ENCODE measurements around the gene AKAP4. TPM values are rescaled to one million over a fixed set of nuclear protein-coding genes. Genes with fewer than 3 reads are reported as not detected.

Gene AKAP4
- total and polyA plus RNA-seq, 10 of the 15 experiments (the other 5 are each of a cell fraction or from before 2014, with no cell fraction given), result not detected

DNA sequence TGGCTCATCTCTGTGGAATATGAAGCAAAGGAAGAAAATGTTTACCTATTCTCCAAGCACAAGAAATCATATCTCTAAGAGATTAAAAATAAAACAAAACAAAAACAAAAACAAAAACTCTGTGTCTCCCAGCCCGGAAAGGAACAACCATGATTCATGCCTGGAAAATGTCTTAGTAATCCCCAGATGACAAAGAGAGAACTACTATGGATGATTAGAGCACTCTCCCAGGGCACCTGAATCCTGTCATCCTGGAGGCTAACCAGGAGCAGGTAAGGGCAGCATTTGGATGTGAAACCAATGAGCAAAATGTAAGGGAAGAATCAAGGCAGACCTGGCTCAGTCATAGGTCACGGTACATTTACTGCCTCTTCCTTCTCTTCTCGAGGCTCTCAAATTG lies 1.7 kb upstream of the AKAP4 start (continued):
- TF ChIP-seq, protein P1, sequence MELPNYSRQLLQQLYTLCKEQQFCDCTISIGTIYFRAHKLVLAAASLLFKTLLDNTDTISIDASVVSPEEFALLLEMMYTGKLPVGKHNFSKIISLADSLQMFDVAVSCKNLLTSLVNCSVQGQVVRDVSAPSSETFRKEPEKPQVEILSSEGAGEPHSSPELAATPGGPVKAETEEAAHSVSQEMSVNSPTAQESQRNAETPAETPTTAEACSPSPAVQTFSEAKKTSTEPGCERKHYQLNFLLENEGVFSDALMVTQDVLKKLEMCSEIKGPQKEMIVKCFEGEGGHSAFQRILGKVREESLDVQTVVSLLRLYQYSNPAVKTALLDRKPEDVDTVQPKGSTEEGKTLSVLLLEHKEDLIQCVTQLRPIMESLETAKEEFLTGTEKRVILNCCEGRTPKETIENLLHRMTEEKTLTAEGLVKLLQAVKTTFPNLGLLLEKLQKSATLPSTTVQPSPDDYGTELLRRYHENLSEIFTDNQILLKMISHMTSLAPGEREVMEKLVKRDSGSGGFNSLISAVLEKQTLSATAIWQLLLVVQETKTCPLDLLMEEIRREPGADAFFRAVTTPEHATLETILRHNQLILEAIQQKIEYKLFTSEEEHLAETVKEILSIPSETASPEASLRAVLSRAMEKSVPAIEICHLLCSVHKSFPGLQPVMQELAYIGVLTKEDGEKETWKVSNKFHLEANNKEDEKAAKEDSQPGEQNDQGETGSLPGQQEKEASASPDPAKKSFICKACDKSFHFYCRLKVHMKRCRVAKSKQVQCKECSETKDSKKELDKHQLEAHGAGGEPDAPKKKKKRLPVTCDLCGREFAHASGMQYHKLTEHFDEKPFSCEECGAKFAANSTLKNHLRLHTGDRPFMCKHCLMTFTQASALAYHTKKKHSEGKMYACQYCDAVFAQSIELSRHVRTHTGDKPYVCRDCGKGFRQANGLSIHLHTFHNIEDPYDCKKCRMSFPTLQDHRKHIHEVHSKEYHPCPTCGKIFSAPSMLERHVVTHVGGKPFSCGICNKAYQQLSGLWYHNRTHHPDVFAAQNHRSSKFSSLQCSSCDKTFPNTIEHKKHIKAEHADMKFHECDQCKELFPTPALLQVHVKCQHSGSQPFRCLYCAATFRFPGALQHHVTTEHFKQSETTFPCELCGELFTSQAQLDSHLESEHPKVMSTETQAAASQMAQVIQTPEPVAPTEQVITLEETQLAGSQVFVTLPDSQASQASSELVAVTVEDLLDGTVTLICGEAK (IDR thresholded peaks at IDR 0.05; ENCODE audit: borderline replicate concordance), result no peak
- TF ChIP-seq ATF7 (IDR thresholded peaks at IDR 0.05; ENCODE audit: low read depth), result no peak

DNA sequence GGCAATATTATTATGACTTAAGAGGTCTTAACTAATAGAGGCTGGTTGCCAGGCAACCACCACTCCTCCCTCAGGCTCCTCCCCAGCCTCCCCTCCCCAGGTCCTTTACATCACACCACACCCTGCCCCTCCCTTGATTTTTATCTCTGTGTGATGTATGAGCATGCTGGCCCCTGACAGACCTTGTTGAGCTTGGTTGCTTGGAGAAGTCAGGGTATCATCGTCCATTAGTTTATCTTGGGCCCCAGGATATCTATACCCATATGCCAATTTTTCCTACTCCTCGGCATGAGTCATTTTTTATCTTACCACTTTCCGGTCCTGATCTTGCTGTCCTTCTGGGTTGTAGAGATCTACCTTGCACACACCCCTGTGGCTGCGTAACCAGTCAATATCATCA lies 2.5 kb downstream of the AKAP4 start:
- CTCF ChIA-PET, result interaction anchor here (1.0 kb wide), 1 partner anchor 58 kb away, joined by 3 read pairs; no protein-coding TSS in a partner anchor
- no peaks in the 10 kb centered on the region for H4K20me1 ChIP-seq (ENCODE audit: control insufficient read depth, insufficient read depth)
- no peak for DNase-seq (ENCODE audit: low read depth, low spot score)
- WGBS (ENCODE audit: insufficient coverage, insufficient replicate concordance, low lambda C conversion rate, missing lambda C conversion rate), result 55% methylated on average over 4 of the region's 4 CpGs
- no peaks in the 10 kb centered on the region for H3K36me3 ChIP-seq (ENCODE audit: control insufficient read depth in 2 of 2, insufficient read depth in 2 of 2, low read length in 1 of 2)
- in situ Hi-C loops (cut with MboI) (no loop called here), intact Hi-C loops (cut with micrococcal nuclease; ENCODE audit: unreplicated experiment) (no loop called here)
- no peaks in the 10 kb centered on the region for H3K27me3 ChIP-seq (replicated peaks in 1 of 2; ENCODE audit: control insufficient read depth in 2 of 2, insufficient read depth in 2 of 2, low read length in 1 of 2)
- POLR2A ChIA-PET, result no interaction called here
- no peak for FAIRE-seq
- H2AFZ ChIP-seq (ENCODE audit: control insufficient read depth, low read depth, low read length), result no peak overlapping the region
- no peaks in the 10 kb centered on the region for H3K9me3 ChIP-seq (replicated peaks; ENCODE audit: control insufficient read depth, insufficient read depth, low read length)
- RAD21 ChIA-PET (ENCODE audit: unreplicated experiment), result no interaction called here
- H3K4me3 ChIP-seq, result no peak overlapping the region
- no peak overlapping the region for H3K4me2 ChIP-seq (ENCODE audit: control insufficient read depth, insufficient read depth)
- H3K4me1 ChIP-seq (ENCODE audit: control insufficient read depth, insufficient read depth, low read length), result no peaks in the 10 kb centered on the region
- ATAC-seq, result no peak
- SMC1A ChIA-PET (ENCODE audit: uncharacterized antibody, unreplicated experiment), result no interaction called here
- no TSS peak for BruUV-seq (replicated peaks)
- no peaks in the 10 kb centered on the region for H3K79me2 ChIP-seq (ENCODE audit: control insufficient read depth, insufficient read depth, low read length)
- no peak overlapping the region for H3K9ac ChIP-seq (ENCODE audit: control insufficient read depth, insufficient read depth, low read length)
- no peak overlapping the region for H3K27ac ChIP-seq (ENCODE audit: control insufficient read depth, insufficient read depth)
- TF ChIP-seq, protein P2, sequence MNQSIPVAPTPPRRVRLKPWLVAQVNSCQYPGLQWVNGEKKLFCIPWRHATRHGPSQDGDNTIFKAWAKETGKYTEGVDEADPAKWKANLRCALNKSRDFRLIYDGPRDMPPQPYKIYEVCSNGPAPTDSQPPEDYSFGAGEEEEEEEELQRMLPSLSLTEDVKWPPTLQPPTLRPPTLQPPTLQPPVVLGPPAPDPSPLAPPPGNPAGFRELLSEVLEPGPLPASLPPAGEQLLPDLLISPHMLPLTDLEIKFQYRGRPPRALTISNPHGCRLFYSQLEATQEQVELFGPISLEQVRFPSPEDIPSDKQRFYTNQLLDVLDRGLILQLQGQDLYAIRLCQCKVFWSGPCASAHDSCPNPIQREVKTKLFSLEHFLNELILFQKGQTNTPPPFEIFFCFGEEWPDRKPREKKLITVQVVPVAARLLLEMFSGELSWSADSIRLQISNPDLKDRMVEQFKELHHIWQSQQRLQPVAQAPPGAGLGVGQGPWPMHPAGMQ (IDR thresholded peaks at IDR 0.05; ENCODE audit: borderline replicate concordance), result no peak
- TF ChIP-seq SREBF1 (IDR thresholded peaks at IDR 0.05; ENCODE audit: low read length) (no peak), IKZF1 (conservative IDR thresholded peaks at IDR 0.05) (no peak)
- TF ChIP-seq, protein P3, sequence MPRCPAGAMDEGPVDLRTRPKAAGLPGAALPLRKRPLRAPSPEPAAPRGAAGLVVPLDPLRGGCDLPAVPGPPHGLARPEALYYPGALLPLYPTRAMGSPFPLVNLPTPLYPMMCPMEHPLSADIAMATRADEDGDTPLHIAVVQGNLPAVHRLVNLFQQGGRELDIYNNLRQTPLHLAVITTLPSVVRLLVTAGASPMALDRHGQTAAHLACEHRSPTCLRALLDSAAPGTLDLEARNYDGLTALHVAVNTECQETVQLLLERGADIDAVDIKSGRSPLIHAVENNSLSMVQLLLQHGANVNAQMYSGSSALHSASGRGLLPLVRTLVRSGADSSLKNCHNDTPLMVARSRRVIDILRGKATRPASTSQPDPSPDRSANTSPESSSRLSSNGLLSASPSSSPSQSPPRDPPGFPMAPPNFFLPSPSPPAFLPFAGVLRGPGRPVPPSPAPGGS (IDR thresholded peaks at IDR 0.05; ENCODE audit: borderline replicate concordance, insufficient read depth, low read depth, low read length, poor library complexity, severe bottlenecking), result no peak
- TF ChIP-seq, protein P4, sequence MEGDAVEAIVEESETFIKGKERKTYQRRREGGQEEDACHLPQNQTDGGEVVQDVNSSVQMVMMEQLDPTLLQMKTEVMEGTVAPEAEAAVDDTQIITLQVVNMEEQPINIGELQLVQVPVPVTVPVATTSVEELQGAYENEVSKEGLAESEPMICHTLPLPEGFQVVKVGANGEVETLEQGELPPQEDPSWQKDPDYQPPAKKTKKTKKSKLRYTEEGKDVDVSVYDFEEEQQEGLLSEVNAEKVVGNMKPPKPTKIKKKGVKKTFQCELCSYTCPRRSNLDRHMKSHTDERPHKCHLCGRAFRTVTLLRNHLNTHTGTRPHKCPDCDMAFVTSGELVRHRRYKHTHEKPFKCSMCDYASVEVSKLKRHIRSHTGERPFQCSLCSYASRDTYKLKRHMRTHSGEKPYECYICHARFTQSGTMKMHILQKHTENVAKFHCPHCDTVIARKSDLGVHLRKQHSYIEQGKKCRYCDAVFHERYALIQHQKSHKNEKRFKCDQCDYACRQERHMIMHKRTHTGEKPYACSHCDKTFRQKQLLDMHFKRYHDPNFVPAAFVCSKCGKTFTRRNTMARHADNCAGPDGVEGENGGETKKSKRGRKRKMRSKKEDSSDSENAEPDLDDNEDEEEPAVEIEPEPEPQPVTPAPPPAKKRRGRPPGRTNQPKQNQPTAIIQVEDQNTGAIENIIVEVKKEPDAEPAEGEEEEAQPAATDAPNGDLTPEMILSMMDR (IDR thresholded peaks at IDR 0.05 in 2 of 3, conservative IDR thresholded peaks at IDR 0.05 in 1 of 3; ENCODE audit: control insufficient read depth in 2 of 3, extremely low read depth in 1 of 3, insufficient read depth in 1 of 3, low read depth in 3 of 3, low read length in 3 of 3), result no peak
- TF ChIP-seq, protein P5, sequence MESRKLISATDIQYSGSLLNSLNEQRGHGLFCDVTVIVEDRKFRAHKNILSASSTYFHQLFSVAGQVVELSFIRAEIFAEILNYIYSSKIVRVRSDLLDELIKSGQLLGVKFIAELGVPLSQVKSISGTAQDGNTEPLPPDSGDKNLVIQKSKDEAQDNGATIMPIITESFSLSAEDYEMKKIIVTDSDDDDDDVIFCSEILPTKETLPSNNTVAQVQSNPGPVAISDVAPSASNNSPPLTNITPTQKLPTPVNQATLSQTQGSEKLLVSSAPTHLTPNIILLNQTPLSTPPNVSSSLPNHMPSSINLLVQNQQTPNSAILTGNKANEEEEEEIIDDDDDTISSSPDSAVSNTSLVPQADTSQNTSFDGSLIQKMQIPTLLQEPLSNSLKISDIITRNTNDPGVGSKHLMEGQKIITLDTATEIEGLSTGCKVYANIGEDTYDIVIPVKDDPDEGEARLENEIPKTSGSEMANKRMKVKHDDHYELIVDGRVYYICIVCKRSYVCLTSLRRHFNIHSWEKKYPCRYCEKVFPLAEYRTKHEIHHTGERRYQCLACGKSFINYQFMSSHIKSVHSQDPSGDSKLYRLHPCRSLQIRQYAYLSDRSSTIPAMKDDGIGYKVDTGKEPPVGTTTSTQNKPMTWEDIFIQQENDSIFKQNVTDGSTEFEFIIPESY (IDR thresholded peaks at IDR 0.05), result no peak
